HEK293 (cell line): Measurements from ENCODE around the gene OVOL3.

Experiments used
- KLF10 ChIP-seq: fragments of 450-650 bp; IDR thresholded peaks from 2 replicates; pipeline ENCODE4 v1.5.1; 2018; ENCODE audit warnings: missing biosample characterization, mild to moderate bottlenecking, missing genetic modification characterization
- REPIN1 ChIP-seq: fragments of 450-650 bp; formaldehyde crosslinking; IDR thresholded peaks from 2 replicates; pipeline ENCODE4 v1.5.1; 2017; ENCODE audit warnings: missing biosample characterization, missing genetic modification characterization, low read depth
- SETDB1 ChIP-seq: IDR thresholded peaks from one replicate; pipeline ENCODE4 v1.6.1; 2017; ENCODE audit warnings: mild to moderate bottlenecking, low read length, moderate library complexity, mixed read lengths; ENCODE audit not compliant: insufficient read length
- SP2 ChIP-seq: fragments of 450-650 bp; formaldehyde crosslinking; IDR thresholded peaks from 2 replicates; pipeline ENCODE4 v1.5.1; 2016; ENCODE audit warnings: missing biosample characterization, missing genetic modification characterization
- ZBTB21 ChIP-seq: fragments of 450-650 bp; formaldehyde crosslinking; IDR thresholded peaks from 2 replicates; pipeline ENCODE4 v1.5.1; 2017; ENCODE audit warnings: missing biosample characterization, missing genetic modification characterization
- ZNF211 ChIP-seq: fragments of 450-650 bp; formaldehyde crosslinking; IDR thresholded peaks from 2 replicates; pipeline ENCODE4 v1.5.1; 2016; ENCODE audit warnings: low read depth, missing biosample characterization, missing genetic modification characterization
- TF ChIP-seq, protein P1 (sequence below): fragments of 450-650 bp; formaldehyde crosslinking; IDR thresholded peaks from 2 replicates; pipeline ENCODE4 v1.5.1; 2016; ENCODE audit warnings: missing biosample characterization, missing genetic modification characterization
- TF ChIP-seq, protein P2 (sequence below): fragments of 450-650 bp; formaldehyde crosslinking; IDR thresholded peaks from 2 replicates; pipeline ENCODE4 v1.5.1; 2016; ENCODE audit warnings: missing biosample characterization, missing genetic modification characterization, low read depth
- TF ChIP-seq, protein P3 (sequence below): fragments of 450-650 bp; formaldehyde crosslinking; IDR thresholded peaks from 2 replicates; pipeline ENCODE4 v1.5.1; 2016; ENCODE audit warnings: missing biosample characterization, missing genetic modification characterization

DNA sequence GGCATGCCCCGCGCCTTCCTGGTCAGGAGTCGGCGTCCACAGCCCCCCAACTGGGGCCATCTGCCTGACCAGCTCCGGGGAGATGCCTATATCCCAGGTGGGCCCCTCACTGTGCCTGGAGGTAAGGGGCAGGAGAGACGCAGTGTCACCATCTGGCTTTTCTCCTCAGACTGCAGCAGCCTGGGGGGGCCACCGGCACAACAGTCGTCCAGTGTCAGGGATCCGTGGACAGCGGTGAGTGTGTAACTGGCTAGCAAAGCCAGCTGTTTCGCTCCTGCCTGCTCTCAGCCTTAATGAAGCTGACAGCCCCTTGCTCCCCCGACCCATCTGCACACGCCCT is 227 bp downstream of the OVOL3 start:
- TF ChIP-seq, protein P1, sequence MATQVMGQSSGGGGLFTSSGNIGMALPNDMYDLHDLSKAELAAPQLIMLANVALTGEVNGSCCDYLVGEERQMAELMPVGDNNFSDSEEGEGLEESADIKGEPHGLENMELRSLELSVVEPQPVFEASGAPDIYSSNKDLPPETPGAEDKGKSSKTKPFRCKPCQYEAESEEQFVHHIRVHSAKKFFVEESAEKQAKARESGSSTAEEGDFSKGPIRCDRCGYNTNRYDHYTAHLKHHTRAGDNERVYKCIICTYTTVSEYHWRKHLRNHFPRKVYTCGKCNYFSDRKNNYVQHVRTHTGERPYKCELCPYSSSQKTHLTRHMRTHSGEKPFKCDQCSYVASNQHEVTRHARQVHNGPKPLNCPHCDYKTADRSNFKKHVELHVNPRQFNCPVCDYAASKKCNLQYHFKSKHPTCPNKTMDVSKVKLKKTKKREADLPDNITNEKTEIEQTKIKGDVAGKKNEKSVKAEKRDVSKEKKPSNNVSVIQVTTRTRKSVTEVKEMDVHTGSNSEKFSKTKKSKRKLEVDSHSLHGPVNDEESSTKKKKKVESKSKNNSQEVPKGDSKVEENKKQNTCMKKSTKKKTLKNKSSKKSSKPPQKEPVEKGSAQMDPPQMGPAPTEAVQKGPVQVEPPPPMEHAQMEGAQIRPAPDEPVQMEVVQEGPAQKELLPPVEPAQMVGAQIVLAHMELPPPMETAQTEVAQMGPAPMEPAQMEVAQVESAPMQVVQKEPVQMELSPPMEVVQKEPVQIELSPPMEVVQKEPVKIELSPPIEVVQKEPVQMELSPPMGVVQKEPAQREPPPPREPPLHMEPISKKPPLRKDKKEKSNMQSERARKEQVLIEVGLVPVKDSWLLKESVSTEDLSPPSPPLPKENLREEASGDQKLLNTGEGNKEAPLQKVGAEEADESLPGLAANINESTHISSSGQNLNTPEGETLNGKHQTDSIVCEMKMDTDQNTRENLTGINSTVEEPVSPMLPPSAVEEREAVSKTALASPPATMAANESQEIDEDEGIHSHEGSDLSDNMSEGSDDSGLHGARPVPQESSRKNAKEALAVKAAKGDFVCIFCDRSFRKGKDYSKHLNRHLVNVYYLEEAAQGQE, result no peak
- TF ChIP-seq SP2 (tag by site-specific recombination), result no peak
- TF ChIP-seq, protein P2, sequence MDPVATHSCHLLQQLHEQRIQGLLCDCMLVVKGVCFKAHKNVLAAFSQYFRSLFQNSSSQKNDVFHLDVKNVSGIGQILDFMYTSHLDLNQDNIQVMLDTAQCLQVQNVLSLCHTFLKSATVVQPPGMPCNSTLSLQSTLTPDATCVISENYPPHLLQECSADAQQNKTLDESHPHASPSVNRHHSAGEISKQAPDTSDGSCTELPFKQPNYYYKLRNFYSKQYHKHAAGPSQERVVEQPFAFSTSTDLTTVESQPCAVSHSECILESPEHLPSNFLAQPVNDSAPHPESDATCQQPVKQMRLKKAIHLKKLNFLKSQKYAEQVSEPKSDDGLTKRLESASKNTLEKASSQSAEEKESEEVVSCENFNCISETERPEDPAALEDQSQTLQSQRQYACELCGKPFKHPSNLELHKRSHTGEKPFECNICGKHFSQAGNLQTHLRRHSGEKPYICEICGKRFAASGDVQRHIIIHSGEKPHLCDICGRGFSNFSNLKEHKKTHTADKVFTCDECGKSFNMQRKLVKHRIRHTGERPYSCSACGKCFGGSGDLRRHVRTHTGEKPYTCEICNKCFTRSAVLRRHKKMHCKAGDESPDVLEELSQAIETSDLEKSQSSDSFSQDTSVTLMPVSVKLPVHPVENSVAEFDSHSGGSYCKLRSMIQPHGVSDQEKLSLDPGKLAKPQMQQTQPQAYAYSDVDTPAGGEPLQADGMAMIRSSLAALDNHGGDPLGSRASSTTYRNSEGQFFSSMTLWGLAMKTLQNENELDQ (tag by site-specific recombination), result no peak
- TF ChIP-seq, protein P3, sequence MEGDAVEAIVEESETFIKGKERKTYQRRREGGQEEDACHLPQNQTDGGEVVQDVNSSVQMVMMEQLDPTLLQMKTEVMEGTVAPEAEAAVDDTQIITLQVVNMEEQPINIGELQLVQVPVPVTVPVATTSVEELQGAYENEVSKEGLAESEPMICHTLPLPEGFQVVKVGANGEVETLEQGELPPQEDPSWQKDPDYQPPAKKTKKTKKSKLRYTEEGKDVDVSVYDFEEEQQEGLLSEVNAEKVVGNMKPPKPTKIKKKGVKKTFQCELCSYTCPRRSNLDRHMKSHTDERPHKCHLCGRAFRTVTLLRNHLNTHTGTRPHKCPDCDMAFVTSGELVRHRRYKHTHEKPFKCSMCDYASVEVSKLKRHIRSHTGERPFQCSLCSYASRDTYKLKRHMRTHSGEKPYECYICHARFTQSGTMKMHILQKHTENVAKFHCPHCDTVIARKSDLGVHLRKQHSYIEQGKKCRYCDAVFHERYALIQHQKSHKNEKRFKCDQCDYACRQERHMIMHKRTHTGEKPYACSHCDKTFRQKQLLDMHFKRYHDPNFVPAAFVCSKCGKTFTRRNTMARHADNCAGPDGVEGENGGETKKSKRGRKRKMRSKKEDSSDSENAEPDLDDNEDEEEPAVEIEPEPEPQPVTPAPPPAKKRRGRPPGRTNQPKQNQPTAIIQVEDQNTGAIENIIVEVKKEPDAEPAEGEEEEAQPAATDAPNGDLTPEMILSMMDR (tag by site-specific recombination), result no peak
- TF ChIP-seq ZBTB21 (tag by site-specific recombination), result no peak
- no peak for TF ChIP-seq SETDB1
- TF ChIP-seq KLF10 (tag by site-specific recombination), result no peak
- no peak for TF ChIP-seq REPIN1 (tag by site-specific recombination)
- TF ChIP-seq ZNF211, result no peak
